Stimulated activated naive B cell treated with anti-CD40 and anti-IgM and Interleukin-4, amounts not matched to agents 10 μg/mL and 1 μg/mL and 100 μg/mL, for 72 hours (primary cell): ENCODE measurements around the gene ARHGEF25.
A peak's percentile ranks its signal among the peaks of the same experiment; 100 is the strongest.
"Not testable (repeated sequence)": the region's sequence is repeated elsewhere in the genome, so short reads cannot be mapped to it uniquely, and the experiment has no call there.

Experiments used
- ATAC-seq, 2 donors: fragments of 150-1000 bp; cut with Tn5 transposase; replicated peaks; 2 replicates each; pipeline ENCODE4 v1.10.0; 2021; ENCODE audit warnings: moderate library complexity in 1 of 2
- DNase-seq: peaks from one replicate; pipeline ENCODE4 v3.0.0; 2021
- H3K27ac Mint-ChIP-seq: one replicate; pipeline ENCODE4 v1.8.0; 2022; ENCODE audit warnings: mild to moderate bottlenecking, mixed read lengths
- H3K27me3 Mint-ChIP-seq, 2 donors: one replicate each; pipeline ENCODE4 v1.8.0; 2022; ENCODE audit warnings: mixed read lengths in 2 of 2
- H3K36me3 Mint-ChIP-seq, 2 donors: one replicate each; pipeline ENCODE4 v1.8.0; 2022; ENCODE audit warnings: mixed read lengths in 2 of 2, mild to moderate bottlenecking in 1 of 2
- H3K4me1 Mint-ChIP-seq, 2 donors: one replicate each; pipeline ENCODE4 v1.8.0; 2022; ENCODE audit warnings: mixed read lengths in 2 of 2, mild to moderate bottlenecking in 1 of 2
- H3K4me3 Mint-ChIP-seq, 2 donors: one replicate each; pipeline ENCODE4 v1.8.0; 2022; ENCODE audit warnings: mild to moderate bottlenecking in 2 of 2, mixed read lengths in 2 of 2, moderate library complexity in 1 of 2
- H3K9me3 Mint-ChIP-seq, 2 donors: one replicate each; pipeline ENCODE4 v1.8.0; 2022; ENCODE audit warnings: mixed read lengths in 2 of 2, mild to moderate bottlenecking in 1 of 2

The ARHGEF25 gene

DNA sequence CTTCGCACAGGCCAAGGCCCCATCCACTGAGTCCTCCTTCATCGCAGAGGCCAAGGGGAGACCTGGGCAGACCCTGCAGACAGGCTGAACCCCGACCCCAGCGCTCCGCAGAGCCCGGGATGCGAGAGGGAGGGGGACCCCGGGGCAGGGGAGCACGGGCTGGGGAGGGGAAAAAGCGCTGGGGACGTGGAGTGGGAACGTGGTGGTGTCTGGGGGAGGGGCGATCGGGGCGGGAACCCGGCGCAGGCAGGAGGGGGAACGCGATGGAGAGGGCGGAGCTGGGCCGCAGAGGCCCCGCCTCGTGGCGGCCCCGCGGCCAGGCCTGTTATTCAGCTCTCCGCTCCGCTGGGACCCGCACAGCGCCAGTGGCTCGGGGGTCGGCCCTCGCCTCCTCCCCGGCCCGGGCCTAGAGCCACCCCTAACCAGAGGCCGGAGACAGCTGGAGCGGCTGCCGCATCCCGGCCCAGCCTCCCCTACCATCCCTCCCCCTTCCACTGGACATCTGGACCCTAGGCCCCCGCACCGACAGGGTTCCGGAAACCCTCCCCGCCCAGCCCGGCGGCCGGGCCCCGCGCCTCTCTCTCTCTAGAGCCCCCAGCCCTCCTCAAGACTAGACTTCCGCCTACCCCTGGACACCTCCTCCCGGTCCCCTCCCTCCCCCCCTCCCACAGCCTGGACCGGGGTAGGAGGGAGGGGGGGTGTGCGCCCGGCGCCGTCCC is at the start of gene ARHGEF25:
Gene ARHGEF25, plus strand, starts transcription at position 328 of the 719 bp plus-strand sequence. CDS start 460 bp downstream, outside the sequence.
- Mint-ChIP-seq H3K4me3 (peak within 1 kb of the TSS; percentile 76 to 81), H3K27me3 (peaks cover 61 to 65% of the 10 kb centered on the region in 2 donors), H3K9me3 (no peaks in the 10 kb centered on the region), H3K4me1 (peaks cover 29 to 48% of the 10 kb centered on the region in 2 donors), H3K27ac (peak within 1 kb of the TSS; percentile 56), H3K36me3 (no peaks in the 10 kb centered on the region)
- no peak for DNase-seq
- peak; percentile 28 to 38 for ATAC-seq

DNA sequence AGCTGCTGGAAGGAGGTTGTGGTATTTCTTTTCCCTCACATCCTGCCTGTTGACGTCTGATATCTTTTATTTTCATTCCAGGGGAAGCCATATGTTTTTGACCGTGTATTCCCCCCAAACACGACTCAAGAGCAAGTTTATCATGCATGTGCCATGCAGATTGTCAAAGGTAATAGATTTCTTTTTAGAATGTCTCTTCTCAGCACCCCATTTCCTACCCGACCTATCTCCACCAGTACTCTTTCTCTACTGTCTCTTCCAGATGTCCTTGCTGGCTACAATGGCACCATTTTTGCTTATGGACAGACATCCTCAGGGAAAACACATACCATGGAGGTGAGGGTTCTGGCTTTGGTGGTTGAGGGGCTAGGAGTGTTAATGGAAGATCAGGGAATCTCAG is 47.9 kb upstream of the ARHGEF25 start:
- H3K4me1 Mint-ChIP-seq, result no peaks in the 10 kb centered on the region
- ATAC-seq (no peak), DNase-seq (no peak)
- H3K27ac Mint-ChIP-seq, result no peak overlapping the region
- no peaks in the 10 kb centered on the region for H3K9me3 Mint-ChIP-seq
- no peak overlapping the region for H3K4me3 Mint-ChIP-seq
- peaks cover 0 to 6% of the 10 kb centered on the region in 2 donors for H3K36me3 Mint-ChIP-seq
- peaks cover 31 to 38% of the 10 kb centered on the region in 2 donors for H3K27me3 Mint-ChIP-seq

DNA sequence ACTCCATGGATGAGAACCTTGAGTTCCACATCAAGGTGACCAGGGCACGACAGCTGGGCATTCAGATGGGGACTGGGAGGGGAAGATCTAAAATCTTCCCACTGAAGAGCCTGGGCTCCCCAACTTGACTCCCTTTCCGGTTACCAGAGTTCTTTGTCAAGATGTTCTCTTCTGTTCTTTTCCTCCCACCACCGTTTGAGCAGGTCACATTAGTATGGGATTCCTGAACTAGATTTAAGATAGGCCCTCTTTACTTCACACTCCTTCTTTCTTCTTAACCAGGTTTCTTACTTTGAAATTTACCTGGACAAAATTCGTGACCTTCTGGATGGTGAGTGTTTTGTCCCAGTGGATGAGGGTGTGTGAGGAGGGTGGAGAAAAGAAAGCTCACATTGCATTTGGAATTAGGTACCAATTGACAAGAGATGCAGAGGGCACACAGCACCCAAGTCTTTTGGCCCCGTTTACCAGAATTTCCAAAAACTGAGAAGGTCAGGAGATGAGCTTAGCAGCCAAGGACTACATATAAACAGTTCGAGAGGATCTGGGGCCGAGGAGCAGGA is 47.0 kb upstream of the ARHGEF25 start:
- no peak for ATAC-seq
- H3K27me3 Mint-ChIP-seq, result peaks cover 40 to 47% of the 10 kb centered on the region in 2 donors
- peaks cover 0 to 6% of the 10 kb centered on the region in 2 donors for H3K36me3 Mint-ChIP-seq
- no peaks in the 10 kb centered on the region for H3K9me3 Mint-ChIP-seq
- no peak overlapping the region for H3K4me3 Mint-ChIP-seq
- no peak for DNase-seq
- no peak overlapping the region for H3K27ac Mint-ChIP-seq
- no peaks in the 10 kb centered on the region for H3K4me1 Mint-ChIP-seq

DNA sequence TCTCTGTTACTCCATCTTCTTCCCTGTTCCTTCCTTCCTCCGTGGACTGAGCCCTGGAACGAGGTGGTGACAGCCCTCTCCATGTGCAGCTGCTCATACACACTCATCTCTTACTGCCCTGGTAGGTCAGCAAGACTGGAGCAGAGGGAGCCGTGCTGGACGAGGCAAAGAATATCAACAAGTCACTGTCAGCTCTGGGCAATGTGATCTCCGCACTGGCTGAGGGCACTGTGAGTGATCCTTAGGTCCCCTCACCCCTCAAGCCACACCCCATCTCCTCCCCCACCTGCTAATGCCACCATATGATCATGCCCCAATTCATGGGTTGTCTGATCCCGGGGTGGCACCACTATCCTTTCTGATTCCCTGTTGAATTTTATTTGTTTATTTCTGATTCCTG is 42.4 kb upstream of the ARHGEF25 start:
- ATAC-seq (no peak), DNase-seq (no peak)
- Mint-ChIP-seq H3K27ac (no peak overlapping the region), H3K4me3 (no peak overlapping the region), H3K27me3 (peaks cover 40 to 42% of the 10 kb centered on the region in 2 donors), H3K9me3 (no peaks in the 10 kb centered on the region), H3K4me1 (no peaks in the 10 kb centered on the region), H3K36me3 (peaks cover 0 to 6% of the 10 kb centered on the region in 2 donors)

DNA sequence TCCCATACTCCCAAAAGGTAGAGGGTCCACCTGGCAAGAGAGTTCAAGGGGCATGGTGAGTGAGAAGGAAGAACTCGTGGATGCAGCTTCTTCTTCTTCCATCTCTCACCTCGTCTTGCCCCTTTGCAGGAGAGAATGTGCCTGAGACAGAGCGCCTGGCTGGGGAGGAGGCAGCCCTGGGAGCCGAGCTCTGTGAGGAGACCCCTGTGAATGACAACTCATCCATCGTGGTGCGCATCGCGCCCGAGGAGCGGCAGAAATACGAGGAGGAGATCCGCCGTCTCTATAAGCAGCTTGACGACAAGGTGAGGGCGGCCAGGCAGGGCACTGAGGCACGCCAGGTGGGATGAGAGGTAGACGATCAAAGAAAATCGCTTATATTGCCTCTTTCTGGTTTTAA is 41.4 kb upstream of the ARHGEF25 start:
- no peak for DNase-seq
- Mint-ChIP-seq H3K4me3 (no peak overlapping the region), H3K9me3 (no peaks in the 10 kb centered on the region), H3K4me1 (no peaks in the 10 kb centered on the region), H3K27me3 (peaks cover 32% of the 10 kb centered on the region in 2 donors), H3K36me3 (peaks cover 0 to 1% of the 10 kb centered on the region in 2 donors), H3K27ac (no peak overlapping the region)
- ATAC-seq, result no peak

DNA sequence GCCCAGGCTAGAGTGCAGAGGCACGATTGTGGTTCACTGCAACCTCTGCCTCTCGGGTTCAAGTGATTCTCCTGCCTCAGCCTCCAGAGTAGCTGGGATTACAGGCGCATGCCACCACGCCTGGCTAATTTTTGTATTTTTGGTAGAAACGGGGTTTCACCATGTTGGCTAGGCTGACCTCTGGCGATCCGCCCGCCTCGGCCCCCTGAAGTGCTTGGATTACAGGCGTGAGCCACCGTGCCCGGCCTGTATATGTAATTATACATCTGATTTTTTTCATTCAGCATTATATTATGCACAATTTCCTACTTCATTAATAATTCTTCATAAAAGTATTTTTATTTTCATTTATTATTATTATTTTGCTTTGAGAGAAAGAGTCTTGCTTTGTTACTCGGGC is 40.8 kb upstream of the ARHGEF25 start:
- H3K9me3 Mint-ChIP-seq, ATAC-seq, DNase-seq, H3K27ac Mint-ChIP-seq, H3K36me3 Mint-ChIP-seq, H3K4me1 Mint-ChIP-seq, H3K4me3 Mint-ChIP-seq: not testable (repeated sequence)
- H3K27me3 Mint-ChIP-seq, result peaks cover 29 to 35% of the 10 kb centered on the region in 2 donors

DNA sequence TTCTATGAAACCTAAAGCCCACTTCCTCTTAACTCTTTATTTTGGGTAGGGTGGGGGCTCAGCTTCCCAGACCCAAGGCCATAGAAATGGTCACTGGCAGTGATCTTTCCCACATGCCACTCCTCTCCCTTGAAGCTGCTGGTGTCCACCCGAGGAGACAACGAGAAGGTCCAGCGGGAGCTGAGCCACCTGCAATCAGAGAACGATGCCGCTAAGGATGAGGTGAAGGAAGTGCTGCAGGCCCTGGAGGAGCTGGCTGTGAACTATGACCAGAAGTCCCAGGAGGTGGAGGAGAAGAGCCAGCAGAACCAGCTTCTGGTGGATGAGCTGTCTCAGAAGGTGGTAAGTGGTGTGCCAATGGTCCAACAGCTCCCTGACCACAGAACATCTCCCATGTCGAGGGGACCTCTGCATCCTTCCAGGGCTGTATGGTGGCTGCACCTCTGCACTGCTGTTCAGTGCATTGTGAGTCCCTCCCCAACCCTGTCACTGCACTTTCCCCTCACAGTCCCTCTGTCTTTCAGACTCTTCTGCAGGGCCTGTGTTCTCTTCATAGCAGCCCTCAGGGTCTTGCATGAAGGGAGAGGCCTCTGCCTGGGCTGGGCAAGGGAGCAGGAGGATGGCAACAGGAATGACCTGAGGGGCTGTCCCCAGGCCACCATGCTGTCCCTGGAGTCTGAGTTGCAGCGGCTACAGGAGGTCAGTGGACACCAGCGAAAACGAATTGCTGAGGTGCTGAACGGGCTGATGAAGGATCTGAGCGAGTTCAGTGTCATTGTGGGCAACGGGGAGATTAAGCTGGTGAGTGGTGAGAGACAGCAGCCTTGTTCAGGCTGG is 39.1 kb upstream of the ARHGEF25 start:
- Mint-ChIP-seq H3K27ac (no peak overlapping the region), H3K36me3 (peaks cover 0 to 3% of the 10 kb centered on the region in 2 donors), H3K27me3 (peaks cover 40 to 44% of the 10 kb centered on the region in 2 donors), H3K9me3 (no peaks in the 10 kb centered on the region), H3K4me3 (no peak overlapping the region), H3K4me1 (no peaks in the 10 kb centered on the region)
- DNase-seq (no peak), ATAC-seq (no peak)

DNA sequence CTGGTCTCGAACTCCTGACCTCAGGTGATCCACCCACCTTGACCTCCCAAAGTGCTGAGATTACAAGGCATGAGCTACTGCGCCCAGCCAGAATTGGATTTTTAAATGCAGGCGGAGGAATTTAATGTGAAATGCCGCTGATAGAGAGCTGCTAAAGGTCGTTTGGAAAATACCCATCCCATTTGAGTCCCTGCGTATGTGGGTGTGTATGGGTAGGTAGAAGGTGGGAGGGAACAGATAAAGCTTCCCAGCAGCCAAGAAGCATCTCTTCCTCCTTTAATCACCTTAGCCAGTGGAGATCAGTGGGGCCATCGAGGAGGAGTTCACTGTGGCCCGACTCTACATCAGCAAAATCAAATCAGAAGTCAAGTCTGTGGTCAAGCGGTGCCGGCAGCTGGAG is 36.4 kb upstream of the ARHGEF25 start:
- Mint-ChIP-seq H3K27ac (no peak overlapping the region), H3K4me1 (no peaks in the 10 kb centered on the region), H3K9me3 (no peaks in the 10 kb centered on the region), H3K36me3 (peaks cover 0 to 3% of the 10 kb centered on the region in 2 donors), H3K4me3 (no peak overlapping the region), H3K27me3 (peaks cover 19 to 33% of the 10 kb centered on the region in 2 donors)
- DNase-seq, result no peak
- no peak for ATAC-seq

DNA sequence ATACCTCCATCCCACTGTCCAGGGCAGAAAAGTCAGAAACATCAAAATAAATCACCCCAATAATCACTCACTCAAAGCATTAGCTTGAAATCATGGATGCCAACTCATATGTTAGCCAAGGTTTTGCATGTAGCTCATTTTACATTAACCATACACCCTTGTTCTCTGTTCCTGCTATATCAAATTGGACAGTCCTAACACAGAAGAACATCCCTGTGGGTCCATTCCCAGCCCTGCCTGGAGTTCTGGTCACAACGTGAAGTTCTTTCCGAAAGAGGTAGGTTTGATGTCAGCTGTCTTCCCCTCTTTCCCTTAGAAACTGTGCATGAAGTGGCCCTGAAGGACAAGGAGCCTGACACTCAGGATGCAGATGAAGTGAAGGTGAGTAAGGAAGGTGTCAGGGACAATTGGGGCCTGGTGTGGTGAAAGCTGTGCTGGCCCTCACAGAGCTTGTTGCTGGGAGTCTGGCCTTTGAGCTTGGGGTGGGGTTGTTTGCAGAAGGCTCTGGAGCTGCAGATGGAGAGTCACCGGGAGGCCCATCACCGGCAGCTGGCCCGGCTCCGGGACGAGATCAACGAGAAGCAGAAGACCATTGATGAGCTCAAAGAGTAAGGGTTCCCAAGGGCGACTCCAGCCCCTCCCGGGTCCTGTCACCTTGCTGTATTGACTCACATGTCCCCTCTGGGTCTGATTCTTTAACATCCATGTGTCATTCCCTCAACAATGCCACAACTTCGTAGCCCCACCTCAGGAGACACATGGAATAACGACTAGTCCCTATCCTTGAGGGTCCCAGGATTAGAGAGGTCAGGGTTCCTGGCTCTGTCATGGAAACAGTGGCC is 35.2 kb upstream of the ARHGEF25 start:
- no peak for ATAC-seq
- Mint-ChIP-seq H3K4me1 (no peaks in the 10 kb centered on the region), H3K36me3 (peaks cover 0 to 3% of the 10 kb centered on the region in 2 donors), H3K27me3 (peaks cover 17 to 38% of the 10 kb centered on the region in 2 donors), H3K9me3 (no peaks in the 10 kb centered on the region), H3K4me3 (no peak overlapping the region), H3K27ac (no peak overlapping the region)
- DNase-seq, result no peak

DNA sequence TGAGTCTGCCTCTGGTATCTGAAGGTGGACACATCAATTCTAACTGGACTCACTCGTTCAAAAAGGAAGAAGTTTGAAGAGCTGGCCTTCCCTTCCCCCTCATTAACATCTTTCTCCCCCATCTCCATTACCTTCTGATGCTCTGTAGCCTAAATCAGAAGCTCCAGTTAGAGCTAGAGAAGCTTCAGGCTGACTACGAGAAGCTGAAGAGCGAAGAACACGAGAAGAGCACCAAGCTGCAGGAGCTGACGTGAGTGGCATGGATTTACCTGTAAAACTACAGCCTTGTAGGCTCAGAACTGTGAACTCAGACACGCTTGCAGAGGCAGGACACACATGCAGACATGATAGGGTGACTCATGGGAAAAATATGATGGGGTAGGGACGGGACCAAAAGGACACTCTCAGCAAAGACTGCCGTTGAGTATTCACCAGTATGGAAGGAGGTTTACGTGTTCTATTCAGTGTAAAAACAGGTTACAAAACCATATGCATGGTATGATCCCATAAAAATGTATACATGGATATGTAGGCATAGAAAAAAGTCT is 34.5 kb upstream of the ARHGEF25 start:
- Mint-ChIP-seq H3K27me3 (peaks cover 22 to 40% of the 10 kb centered on the region in 2 donors), H3K4me3 (no peak overlapping the region), H3K4me1 (no peaks in the 10 kb centered on the region), H3K36me3 (peaks cover 0 to 3% of the 10 kb centered on the region in 2 donors), H3K9me3 (no peaks in the 10 kb centered on the region), H3K27ac (no peak overlapping the region)
- DNase-seq, result no peak
- no peak for ATAC-seq

DNA sequence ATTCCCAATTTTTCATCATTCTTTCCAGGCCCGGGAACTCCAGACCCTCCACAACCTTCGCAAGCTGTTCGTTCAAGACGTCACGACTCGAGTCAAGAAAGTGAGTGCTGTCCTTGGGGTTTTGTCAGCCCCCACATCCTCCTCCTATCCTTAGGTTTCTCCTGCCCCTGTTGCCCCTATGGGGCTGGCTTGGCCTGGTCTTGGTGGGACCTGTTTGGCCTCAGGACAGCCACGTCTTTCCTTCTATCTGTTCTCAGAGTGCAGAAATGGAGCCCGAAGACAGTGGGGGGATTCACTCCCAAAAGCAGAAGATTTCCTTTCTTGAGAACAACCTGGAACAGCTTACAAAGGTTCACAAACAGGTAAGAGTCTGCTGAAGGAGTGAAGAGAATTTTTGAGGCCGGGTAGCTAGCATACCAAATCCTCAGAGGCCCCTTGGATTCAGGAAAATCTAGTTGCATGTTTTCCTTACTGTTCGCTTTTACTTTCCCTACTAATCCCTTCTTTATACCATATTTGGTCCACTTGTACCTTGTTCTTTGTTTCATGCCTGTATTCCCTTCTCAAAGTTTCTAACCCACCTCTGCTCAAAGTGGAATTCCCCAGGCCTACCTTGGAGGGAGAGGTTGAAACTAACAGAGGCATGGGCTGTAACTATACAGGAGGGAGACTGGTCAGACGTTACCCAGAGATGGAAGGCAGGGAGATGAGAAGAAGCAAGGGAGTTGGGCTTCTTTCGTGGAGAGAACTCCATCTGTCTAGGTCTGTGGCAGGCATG is 33.1 kb upstream of the ARHGEF25 start:
- no peak overlapping the region for H3K27ac Mint-ChIP-seq
- no peak overlapping the region for H3K4me3 Mint-ChIP-seq
- H3K4me1 Mint-ChIP-seq, result peaks cover under 1 to 3% of the 10 kb centered on the region in 2 donors
- no peaks in the 10 kb centered on the region for H3K9me3 Mint-ChIP-seq
- H3K27me3 Mint-ChIP-seq, result peaks cover 19 to 51% of the 10 kb centered on the region in 2 donors
- H3K36me3 Mint-ChIP-seq, result peaks cover 0 to 3% of the 10 kb centered on the region in 2 donors
- DNase-seq, result no peak
- no peak for ATAC-seq

DNA sequence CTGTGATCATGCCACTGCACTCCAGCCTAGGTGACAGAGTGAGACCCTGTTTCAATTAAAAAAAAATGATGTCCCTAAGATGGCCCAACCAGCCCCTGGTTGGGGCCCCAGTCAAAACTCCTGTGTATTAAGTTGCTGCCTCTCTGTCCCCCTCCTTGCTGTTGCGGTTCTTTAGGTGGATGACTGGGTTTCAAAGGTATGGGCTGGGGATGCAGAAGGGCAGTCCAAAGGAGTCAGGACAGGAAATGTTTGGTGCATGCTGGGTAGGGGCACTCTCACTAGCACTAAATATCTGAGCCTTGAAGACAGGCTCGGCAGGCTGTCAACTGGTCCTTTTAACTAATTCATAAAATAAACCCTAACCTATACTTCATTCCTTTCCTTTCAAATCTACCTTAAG is 32.2 kb upstream of the ARHGEF25 start:
- DNase-seq, result no peak
- Mint-ChIP-seq H3K36me3 (peaks cover 0 to 3% of the 10 kb centered on the region in 2 donors), H3K27ac (peak overlapping the region; percentile 20), H3K4me3 (no peak overlapping the region), H3K9me3 (no peaks in the 10 kb centered on the region), H3K27me3 (peaks cover 25 to 59% of the 10 kb centered on the region in 2 donors), H3K4me1 (peaks cover 2 to 7% of the 10 kb centered on the region in 2 donors)
- ATAC-seq, result no peak
